Gastroesophageal sphincter (tissue), 3 donors: ENCODE data around the gene MYT1.

Source experiments
- POLR2A ChIP-seq, 2 donors: fragments of 450-650 bp; IDR thresholded peaks; one replicate each; pipeline ENCODE4 v1.6.1; 2017; ENCODE audit warnings: antibody characterized with exemption in 2 of 2, mild to moderate bottlenecking in 2 of 2, moderate library complexity in 1 of 2
- POLR2AphosphoS5 ChIP-seq: sonication (generic); formaldehyde crosslinking; IDR thresholded peaks from one replicate; pipeline ENCODE4 v1.6.1; 2017; ENCODE audit warnings: antibody characterized with exemption
- TF ChIP-seq, protein P1 (sequence below), 4 experiments: fragments of 200-600 bp in 2 of 4; fragments of 450-650 bp in 2 of 4; sonication (generic) in 1 of 4; IDR thresholded peaks; one replicate each; pipeline ENCODE4 v1.5.1; 2017 to 2019; ENCODE audit warnings: antibody characterized with exemption in 4 of 4, mild to moderate bottlenecking in 2 of 4, moderate library complexity in 2 of 4

DNA sequence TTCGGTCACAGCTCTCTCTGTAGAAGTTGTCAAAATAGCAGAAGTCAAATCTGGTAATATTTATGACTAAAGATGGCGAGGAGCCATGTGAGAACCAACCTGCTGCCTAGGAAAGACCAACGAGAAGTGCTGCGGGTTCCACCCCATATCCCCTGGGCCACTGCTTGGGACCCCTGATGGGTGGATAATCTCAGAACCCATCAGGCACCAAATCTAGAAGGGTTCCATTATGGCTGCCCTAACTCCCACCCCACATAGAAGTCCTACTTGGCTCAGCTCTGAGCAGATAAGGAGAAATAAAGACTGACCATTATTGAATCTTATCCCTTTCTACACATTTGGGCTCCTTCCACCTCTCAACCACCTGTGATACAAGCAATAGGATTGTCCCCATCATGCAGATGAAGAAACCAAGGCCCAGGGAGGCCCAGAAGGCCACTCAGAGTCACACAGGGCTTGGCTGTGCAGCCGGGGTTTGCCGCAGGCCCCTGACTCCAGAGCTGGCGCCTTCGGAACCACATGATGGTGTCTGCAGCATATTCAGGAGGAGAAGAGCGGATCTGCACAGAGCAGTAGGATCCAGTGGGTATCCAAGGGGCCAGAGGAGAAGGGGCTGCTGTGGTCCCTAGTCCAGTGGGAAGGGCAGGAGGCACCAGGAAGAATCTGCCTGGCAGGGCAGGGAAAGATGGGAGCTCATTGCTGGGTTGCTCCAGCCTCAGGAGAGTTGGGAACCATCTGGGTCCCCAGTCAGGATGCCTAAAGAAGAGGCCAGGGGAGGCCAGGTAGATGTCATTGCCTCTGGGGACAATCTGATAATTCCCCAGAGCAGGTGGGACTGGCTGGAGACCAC is 81.7 kb downstream of the MYT1 start:
- TF ChIP-seq POLR2AphosphoS5 (no peak), POLR2A (IDR thresholded peaks at IDR 0.05) (no peak)
- TF ChIP-seq, protein P1, sequence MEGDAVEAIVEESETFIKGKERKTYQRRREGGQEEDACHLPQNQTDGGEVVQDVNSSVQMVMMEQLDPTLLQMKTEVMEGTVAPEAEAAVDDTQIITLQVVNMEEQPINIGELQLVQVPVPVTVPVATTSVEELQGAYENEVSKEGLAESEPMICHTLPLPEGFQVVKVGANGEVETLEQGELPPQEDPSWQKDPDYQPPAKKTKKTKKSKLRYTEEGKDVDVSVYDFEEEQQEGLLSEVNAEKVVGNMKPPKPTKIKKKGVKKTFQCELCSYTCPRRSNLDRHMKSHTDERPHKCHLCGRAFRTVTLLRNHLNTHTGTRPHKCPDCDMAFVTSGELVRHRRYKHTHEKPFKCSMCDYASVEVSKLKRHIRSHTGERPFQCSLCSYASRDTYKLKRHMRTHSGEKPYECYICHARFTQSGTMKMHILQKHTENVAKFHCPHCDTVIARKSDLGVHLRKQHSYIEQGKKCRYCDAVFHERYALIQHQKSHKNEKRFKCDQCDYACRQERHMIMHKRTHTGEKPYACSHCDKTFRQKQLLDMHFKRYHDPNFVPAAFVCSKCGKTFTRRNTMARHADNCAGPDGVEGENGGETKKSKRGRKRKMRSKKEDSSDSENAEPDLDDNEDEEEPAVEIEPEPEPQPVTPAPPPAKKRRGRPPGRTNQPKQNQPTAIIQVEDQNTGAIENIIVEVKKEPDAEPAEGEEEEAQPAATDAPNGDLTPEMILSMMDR (IDR thresholded peaks at IDR 0.05): no peak
